Fibroblast of villous mesenchyme (primary cell): ENCODE results near the gene NLGN1. TPM values are rescaled to one million over a fixed set of nuclear protein-coding genes. Genes with fewer than 3 reads are reported as not detected.

Experiments used
- DNase-seq: peaks from one replicate; pipeline ENCODE4 v3.0.0-alpha.2; 2010; ENCODE audit warnings: low read depth
- H3K4me3 ChIP-seq: 2 replicates; pipeline ENCODE4 v1.5.1; 2011; ENCODE audit warnings: low read depth, mild to moderate bottlenecking, low read length
- small RNA-seq: library from RNA; depleted of rRNA; stranded (forward); fragments of <200 nt; gene quantifications from one replicate; pipeline ENCODE3, GENCODE V24; 2012
- total RNA-seq: library from RNA; depleted of rRNA; stranded (reverse); fragments of >200 nt; gene quantifications from 2 replicates; pipeline ENCODE4 v1.2.3, GENCODE V29; 2012
- TF ChIP-seq, protein P1 (sequence below): IDR thresholded peaks from 2 replicates; pipeline ENCODE4 v1.5.1; 2012; ENCODE audit warnings: low read depth, mild to moderate bottlenecking, low read length; ENCODE audit not compliant: insufficient read depth

Gene NLGN1
- total RNA-seq, 1 donor, result 18.1 TPM

DNA sequence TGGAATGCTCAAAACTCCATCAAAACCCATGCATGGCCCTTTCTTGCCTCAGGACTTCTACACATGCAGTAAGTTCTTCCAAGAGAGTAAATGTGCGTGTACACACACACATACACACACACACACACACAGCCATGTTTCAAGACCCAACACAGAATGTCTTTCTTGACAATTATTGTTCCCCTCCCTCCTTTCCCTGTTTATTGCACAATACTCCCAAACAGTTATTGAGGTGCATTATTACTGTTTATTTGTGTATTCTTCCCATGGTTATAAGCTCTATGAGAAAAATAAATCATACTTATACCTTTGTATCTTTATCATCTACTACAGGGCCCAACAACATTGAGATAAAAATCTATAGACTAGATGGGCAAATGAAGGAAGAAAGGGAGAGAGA, 937.8 kb downstream of the NLGN1 start:
- no peak for DNase-seq
- H3K4me3 ChIP-seq, result no peak overlapping the region
- TF ChIP-seq, protein P1, sequence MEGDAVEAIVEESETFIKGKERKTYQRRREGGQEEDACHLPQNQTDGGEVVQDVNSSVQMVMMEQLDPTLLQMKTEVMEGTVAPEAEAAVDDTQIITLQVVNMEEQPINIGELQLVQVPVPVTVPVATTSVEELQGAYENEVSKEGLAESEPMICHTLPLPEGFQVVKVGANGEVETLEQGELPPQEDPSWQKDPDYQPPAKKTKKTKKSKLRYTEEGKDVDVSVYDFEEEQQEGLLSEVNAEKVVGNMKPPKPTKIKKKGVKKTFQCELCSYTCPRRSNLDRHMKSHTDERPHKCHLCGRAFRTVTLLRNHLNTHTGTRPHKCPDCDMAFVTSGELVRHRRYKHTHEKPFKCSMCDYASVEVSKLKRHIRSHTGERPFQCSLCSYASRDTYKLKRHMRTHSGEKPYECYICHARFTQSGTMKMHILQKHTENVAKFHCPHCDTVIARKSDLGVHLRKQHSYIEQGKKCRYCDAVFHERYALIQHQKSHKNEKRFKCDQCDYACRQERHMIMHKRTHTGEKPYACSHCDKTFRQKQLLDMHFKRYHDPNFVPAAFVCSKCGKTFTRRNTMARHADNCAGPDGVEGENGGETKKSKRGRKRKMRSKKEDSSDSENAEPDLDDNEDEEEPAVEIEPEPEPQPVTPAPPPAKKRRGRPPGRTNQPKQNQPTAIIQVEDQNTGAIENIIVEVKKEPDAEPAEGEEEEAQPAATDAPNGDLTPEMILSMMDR, result no peak

GRCh38 chr3:174335910-174336309, 938.4 kb downstream of the NLGN1 start:
- DNase-seq, result no peak
- H3K4me3 ChIP-seq, result no peak overlapping the region
- TF ChIP-seq, protein P1, result no peak

Small RNA genes within 50 kb of the gene (small RNA-seq; reads per million reads assigned to genes)
- gene RN7SKP234, result not detected
